Measurements from ENCODE around the gene IFNA4. TPM values are rescaled to one million over a fixed set of nuclear protein-coding genes. Genes with fewer than 3 reads are reported as not detected.
"Not testable (repeated sequence)": the region's sequence is repeated elsewhere in the genome, so short reads cannot be mapped to it uniquely, and the experiment has no call there.

Gene IFNA4
- polyA plus RNA-seq, 12 donors = not detected

GRCh38 chr9:21166560-21166959 is 20.8 kb downstream of the IFNA4 start, which contains the start of gene IFNA21:
IFNA21 (minus strand) TSS chr9:21166660; CDS start chr9:21166612, 48 bp downstream.
- not testable (repeated sequence) for DNase-seq

- no peak for DNase-seq
Observed at GRCh38 chr9:21165516-21165915, 21.9 kb downstream of the IFNA4 start.

GRCh38 chr9:21160178-21160577 is 27.2 kb downstream of the IFNA4 start:
- DNase-seq = no peak

- no peak for DNase-seq
Observed at GRCh38 chr9:21155501-21155900, 31.9 kb downstream of the IFNA4 start.

- DNase-seq = peak; percentile 13
Observed at GRCh38 chr9:21154018-21154608, 33.3 kb downstream of the IFNA4 start.

GRCh38 chr9:21153336-21154017 is 33.9 kb downstream of the IFNA4 start:
- DNase-seq = no peak

GRCh38 chr9:21144603-21145002 is 42.8 kb downstream of the IFNA4 start:
- no peak for DNase-seq

- DNase-seq = no peak
Observed at GRCh38 chr9:21141427-21141882, 45.9 kb downstream of the IFNA4 start, which contains the start of gene IFNW1. IFNW1 (minus strand) TSS chr9:21141832; CDS start chr9:21141570, 262 bp downstream.

GRCh38 chr9:21137020-21137419 is 50.4 kb downstream of the IFNA4 start:
- no peak for DNase-seq

Other genes with a start within 250 kb of the IFNA4 start
- gene HACD4, start 155.9 kb downstream of the IFNA4 start, polyA plus RNA-seq (ENCODE audit: insufficient read length in 12 of 12) = 1 to 10 TPM in 11 of 12 donors, not detected in 1; 1.0 to 6.7 (median 1.5) TPM
- gene IFNB1, start 109.6 kb downstream of the IFNA4 start, polyA plus RNA-seq (ENCODE audit: insufficient read length in 12 of 12) = not detected
- gene IFNW1, start 45.8 kb downstream of the IFNA4 start, polyA plus RNA-seq (ENCODE audit: insufficient read length in 12 of 12) = not detected
- not detected for gene IFNA21, start 20.9 kb downstream of the IFNA4 start, polyA plus RNA-seq (ENCODE audit: insufficient read length in 12 of 12)
- not detected for gene IFNA7, start 14.6 kb upstream of the IFNA4 start, polyA plus RNA-seq (ENCODE audit: insufficient read length in 12 of 12)
- gene IFNA10, start 19.6 kb upstream of the IFNA4 start, polyA plus RNA-seq (ENCODE audit: insufficient read length in 12 of 12) = not detected
- not detected for gene IFNA16, start 29.7 kb upstream of the IFNA4 start, polyA plus RNA-seq (ENCODE audit: insufficient read length in 12 of 12)
- not detected for gene IFNA17, start 40.6 kb upstream of the IFNA4 start, polyA plus RNA-seq (ENCODE audit: insufficient read length in 12 of 12)
- gene IFNA14, start 52.4 kb upstream of the IFNA4 start, polyA plus RNA-seq (ENCODE audit: insufficient read length in 12 of 12) = not detected
- gene IFNA5, start 117.7 kb upstream of the IFNA4 start, polyA plus RNA-seq (ENCODE audit: insufficient read length in 12 of 12) = not detected
- gene KLHL9, start 147.8 kb upstream of the IFNA4 start, polyA plus RNA-seq (ENCODE audit: insufficient read length in 12 of 12) = 10 to 100 TPM in 11 of 12 donors, not detected in 1; 20.0 to 33.8 (median 24.1) TPM
- gene IFNA6, start 163.3 kb upstream of the IFNA4 start, polyA plus RNA-seq (ENCODE audit: insufficient read length in 12 of 12) = not detected
- not detected for gene IFNA13, start 180.5 kb upstream of the IFNA4 start, polyA plus RNA-seq (ENCODE audit: insufficient read length in 12 of 12)
- not detected for gene IFNA2, start 197.8 kb upstream of the IFNA4 start, polyA plus RNA-seq (ENCODE audit: insufficient read length in 12 of 12)
- gene IFNA8, start 221.5 kb upstream of the IFNA4 start, polyA plus RNA-seq (ENCODE audit: insufficient read length in 12 of 12) = not detected